GM12865 (cell line): ENCODE data around the gene RNF34.

Experiments used
- DNase-seq: peaks from one replicate; pipeline ENCODE4 v3.0.0; 2010; ENCODE audit warnings: low read depth
- H3K4me3 ChIP-seq: 2 replicates; pipeline ENCODE4 v1.5.1; 2011; ENCODE audit warnings: mild to moderate bottlenecking, low read depth, low read length, control low read depth
- CTCF ChIP-seq: IDR thresholded peaks from 2 replicates; pipeline ENCODE4 v1.5.1; 2011; ENCODE audit warnings: low read length, control low read depth, low read depth, inconsistent platforms; ENCODE audit not compliant: insufficient read depth; ENCODE audit errors: missing control alignments

RNF34 gene

GRCh38 chr12:121436706-121437105 is 36.8 kb downstream of the RNF34 start:
- DNase-seq: no peak
- H3K4me3 ChIP-seq: no peak overlapping the region
- no peak for TF ChIP-seq CTCF

- no peak overlapping the region for H3K4me3 ChIP-seq
- no peak for TF ChIP-seq CTCF
- no peak for DNase-seq
Observed at GRCh38 chr12:121438905-121439304, 39.0 kb downstream of the RNF34 start.

- no peak for DNase-seq
- H3K4me3 ChIP-seq: no peak overlapping the region
- no peak for TF ChIP-seq CTCF
Observed at GRCh38 chr12:121439715-121440114, 39.8 kb downstream of the RNF34 start.

- TF ChIP-seq CTCF: no peak
- DNase-seq: no peak
- H3K4me3 ChIP-seq: no peak overlapping the region
Observed at GRCh38 chr12:121440768-121441167, 40.9 kb downstream of the RNF34 start.

DNA sequence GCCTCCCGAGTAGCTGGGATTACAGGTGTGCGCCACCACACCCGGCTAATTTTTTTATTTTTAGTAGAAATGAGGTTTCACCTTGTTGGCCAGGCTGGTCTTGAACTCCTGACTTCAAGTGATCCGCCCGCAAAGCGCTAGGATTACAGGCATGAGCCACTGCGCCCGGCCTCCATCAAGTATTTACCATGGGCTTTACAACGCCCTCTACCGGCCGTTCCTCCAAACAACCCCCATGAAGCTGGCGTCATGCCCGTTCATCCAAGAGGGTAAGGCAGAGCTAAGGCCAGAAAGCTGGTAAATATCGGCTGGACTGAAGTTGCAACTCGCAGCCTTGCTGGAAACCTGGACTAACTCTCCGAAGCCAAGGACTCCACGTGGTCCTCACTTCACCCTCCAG is 41.6 kb downstream of the RNF34 start:
- no peak for TF ChIP-seq CTCF
- no peak overlapping the region for H3K4me3 ChIP-seq
- DNase-seq: no peak

GRCh38 chr12:121442028-121442948 is 42.4 kb downstream of the RNF34 start:
- TF ChIP-seq CTCF: no peak
- DNase-seq: no peak
- H3K4me3 ChIP-seq: no peak overlapping the region
